GM23338 (cell line): ENCODE results near the gene CFAP92. TPM values are rescaled to one million over a fixed set of nuclear protein-coding genes. Genes with fewer than 3 reads are reported as not detected.

Experiments
- ATAC-seq: fragments of 200-7000 bp; cut with Tn5 transposase; 3 replicates; pipeline ENCODE4 v1.9.1; 2020
- DNase-seq: peaks from one replicate; pipeline ENCODE4 v3.0.0-alpha.2; 2015; ENCODE audit warnings: low spot score
- H2AFZ ChIP-seq: fragments of 200-600 bp; sonication (generic); 2 replicates; pipeline ENCODE4 v1.8.0; 2016; ENCODE audit warnings: antibody characterized with exemption, mild to moderate bottlenecking, moderate library complexity
- H3F3A ChIP-seq: fragments of 200-600 bp; sonication (generic); replicated peaks from 2 replicates; pipeline ENCODE4 v1.8.0; 2017; ENCODE audit warnings: antibody characterized with exemption, mixed run types, low read depth
- H3K27ac ChIP-seq: fragments of 200-600 bp; sonication (generic); 2 replicates; pipeline ENCODE4 v1.6.1; 2016; ENCODE audit warnings: low read depth
- H3K27me3 ChIP-seq: fragments of 200-600 bp; sonication (generic); 2 replicates; pipeline ENCODE4 v1.8.0; 2016; ENCODE audit warnings: mild to moderate bottlenecking, mixed run types, moderate library complexity; ENCODE audit not compliant: insufficient read depth
- H3K36me3 ChIP-seq: fragments of 200-600 bp; sonication (generic); 2 replicates; pipeline ENCODE4 v1.8.0; 2016; ENCODE audit warnings: mild to moderate bottlenecking; ENCODE audit not compliant: insufficient read depth
- H3K4me1 ChIP-seq: fragments of 200-600 bp; sonication (generic); 2 replicates; pipeline ENCODE4 v1.8.0; 2016; ENCODE audit warnings: mild to moderate bottlenecking, moderate library complexity; ENCODE audit not compliant: insufficient read depth
- H3K4me2 ChIP-seq: fragments of 200-600 bp; sonication (generic); 2 replicates; pipeline ENCODE4 v1.7.1; 2017; ENCODE audit warnings: mixed run types
- H3K4me3 ChIP-seq: fragments of 200-600 bp; sonication (generic); 2 replicates; pipeline ENCODE4 v1.6.1; 2016; ENCODE audit warnings: mixed run types
- H3K79me2 ChIP-seq: fragments of 200-600 bp; sonication (generic); replicated peaks from 2 replicates; pipeline ENCODE4 v1.8.0; 2017; ENCODE audit warnings: mild to moderate bottlenecking; ENCODE audit not compliant: insufficient read depth
- H3K9me2 ChIP-seq: fragments of 200-600 bp; sonication (generic); 2 replicates; pipeline ENCODE4 v1.8.0; 2017; ENCODE audit not compliant: insufficient read depth
- H4K20me1 ChIP-seq: fragments of 200-600 bp; sonication (generic); replicated peaks from 2 replicates; pipeline ENCODE4 v1.8.0; 2017; ENCODE audit warnings: mild to moderate bottlenecking; ENCODE audit not compliant: insufficient read depth
- H3K27ac Mint-ChIP-seq: 2 replicates; pipeline ENCODE4 v1.8.0; 2020; ENCODE audit warnings: inconsistent platforms, mild to moderate bottlenecking, moderate library complexity, mixed read lengths
- H3K27me3 Mint-ChIP-seq: 3 replicates; pipeline ENCODE4 v1.8.0; 2022; ENCODE audit warnings: low read depth, mild to moderate bottlenecking, moderate library complexity, mixed read lengths, inconsistent platforms; ENCODE audit not compliant: insufficient read depth, poor library complexity
- H3K36me3 Mint-ChIP-seq: 3 replicates; pipeline ENCODE4 v1.8.0; 2021; ENCODE audit warnings: low read depth, mild to moderate bottlenecking, inconsistent platforms, moderate library complexity, mixed read lengths
- H3K4me1 Mint-ChIP-seq: 3 replicates; pipeline ENCODE4 v1.8.0; 2020; ENCODE audit warnings: mild to moderate bottlenecking, inconsistent platforms, mixed read lengths
- H3K4me3 Mint-ChIP-seq: 3 replicates; pipeline ENCODE4 v1.8.0; 2021; ENCODE audit warnings: moderate library complexity, mild to moderate bottlenecking, inconsistent platforms, mixed read lengths
- H3K9me3 Mint-ChIP-seq: 3 replicates; pipeline ENCODE4 v1.8.0; 2020; ENCODE audit warnings: moderate library complexity, mild to moderate bottlenecking, inconsistent platforms, mixed read lengths
- NANOG ChIP-seq: IDR thresholded peaks from 2 replicates; pipeline ENCODE4 v1.6.1; 2016; ENCODE audit warnings: antibody characterized with exemption, borderline replicate concordance
- POLR2AphosphoS5 ChIP-seq: IDR thresholded peaks from 2 replicates; pipeline ENCODE4 v1.6.1; 2016; ENCODE audit warnings: antibody characterized with exemption, low read depth
- ZNF331 ChIP-seq: fragments of 250-450 bp; sonication (Bioruptor Pico); IDR thresholded peaks from 2 replicates; pipeline ENCODE4 v1.5.0; 2020; ENCODE audit warnings: low read depth, mild to moderate bottlenecking, moderate library complexity
- long read RNA-seq: library from polyadenylated mRNA; unstranded; transcript quantifications from one replicate; pipeline ENCODE4 v2.0.0, GENCODE V29; 2020; ENCODE audit not compliant: unreplicated experiment
- polyA plus RNA-seq: library from polyadenylated mRNA; unstranded; fragments of >200 nt; fragmentation: Nextera tagmentation; extraction: Ambion mirVana; gene quantifications from 2 replicates; pipeline ENCODE4 v1.2.1, GENCODE V29; 2016
- total RNA-seq: library from RNA; depleted of rRNA; stranded (reverse); fragments of >200 nt; shearing (Covaris generic); gene quantifications from 2 replicates; pipeline ENCODE4 v1.2.3, GENCODE V29; 2014; rRNA removed
- TF ChIP-seq, protein P1 (sequence below), 2 experiments: fragments of 200-600 bp in 1 of 2; sonication (generic) in 1 of 2; conservative IDR thresholded peaks; 2 replicates each; pipeline versions ENCODE4 v1.5.1 to v1.6.1; 2016 to 2017; ENCODE audit warnings: antibody characterized with exemption in 2 of 2, low read depth in 2 of 2, mild to moderate bottlenecking in 2 of 2, moderate library complexity in 1 of 2
- TF ChIP-seq, protein P2 (sequence below): IDR thresholded peaks from one replicate; pipeline ENCODE4 v1.6.1; 2018; ENCODE audit warnings: antibody characterized with exemption; ENCODE audit not compliant: unreplicated experiment

The CFAP92 gene, protein sequence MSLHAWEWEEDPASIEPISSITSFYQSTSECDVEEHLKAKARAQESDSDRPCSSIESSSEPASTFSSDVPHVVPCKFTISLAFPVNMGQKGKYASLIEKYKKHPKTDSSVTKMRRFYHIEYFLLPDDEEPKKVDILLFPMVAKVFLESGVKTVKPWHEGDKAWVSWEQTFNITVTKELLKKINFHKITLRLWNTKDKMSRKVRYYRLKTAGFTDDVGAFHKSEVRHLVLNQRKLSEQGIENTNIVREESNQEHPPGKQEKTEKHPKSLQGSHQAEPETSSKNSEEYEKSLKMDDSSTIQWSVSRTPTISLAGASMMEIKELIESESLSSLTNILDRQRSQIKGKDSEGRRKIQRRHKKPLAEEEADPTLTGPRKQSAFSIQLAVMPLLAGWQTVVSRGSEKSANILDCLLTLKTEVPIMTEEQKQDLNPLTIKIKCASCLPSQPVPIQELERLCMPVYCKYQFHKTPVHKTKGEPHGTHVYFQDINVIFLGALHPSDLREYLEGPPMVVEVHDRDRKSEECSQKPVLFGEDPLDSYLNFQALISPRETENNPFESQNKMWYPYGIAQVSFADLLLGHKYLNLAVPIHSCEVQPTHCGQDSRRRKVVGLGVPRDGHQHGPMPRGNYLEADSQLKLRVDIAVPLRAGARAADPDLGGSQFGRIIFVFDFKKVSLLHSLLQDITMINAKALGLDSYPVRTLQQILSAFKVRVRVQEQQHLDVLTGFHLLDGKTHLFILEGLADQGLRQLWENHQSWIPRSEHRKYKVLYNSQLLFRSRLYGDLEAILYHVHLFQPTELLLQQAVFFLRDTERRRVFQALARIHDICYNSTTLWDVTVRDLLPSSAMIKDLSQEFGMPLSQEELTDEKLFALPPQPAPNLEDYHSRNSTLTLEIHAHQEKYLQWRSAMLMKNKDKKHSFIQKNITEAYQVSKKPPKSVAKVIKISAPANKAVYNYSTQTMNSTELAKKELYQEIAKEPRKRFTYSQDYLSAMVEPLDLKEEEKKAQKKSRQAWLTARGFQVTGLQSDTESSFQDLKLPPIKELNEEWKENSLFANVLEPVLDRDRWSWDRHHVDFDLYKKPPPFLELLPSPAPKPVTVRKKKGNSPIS
- total RNA-seq (1.6 and 2.1 TPM in 2 replicates), polyA plus RNA-seq (1.7 and 2.3 TPM in 2 replicates)
- long read RNA-seq, full-length matches to known transcripts, result 2 of 6 reads
- long read RNA-seq, partial matches to known transcripts, result 0 of 6 reads
- long read RNA-seq, other reads (novel, unspliced or antisense), result 4 of 6 reads

- TF ChIP-seq, protein P1, sequence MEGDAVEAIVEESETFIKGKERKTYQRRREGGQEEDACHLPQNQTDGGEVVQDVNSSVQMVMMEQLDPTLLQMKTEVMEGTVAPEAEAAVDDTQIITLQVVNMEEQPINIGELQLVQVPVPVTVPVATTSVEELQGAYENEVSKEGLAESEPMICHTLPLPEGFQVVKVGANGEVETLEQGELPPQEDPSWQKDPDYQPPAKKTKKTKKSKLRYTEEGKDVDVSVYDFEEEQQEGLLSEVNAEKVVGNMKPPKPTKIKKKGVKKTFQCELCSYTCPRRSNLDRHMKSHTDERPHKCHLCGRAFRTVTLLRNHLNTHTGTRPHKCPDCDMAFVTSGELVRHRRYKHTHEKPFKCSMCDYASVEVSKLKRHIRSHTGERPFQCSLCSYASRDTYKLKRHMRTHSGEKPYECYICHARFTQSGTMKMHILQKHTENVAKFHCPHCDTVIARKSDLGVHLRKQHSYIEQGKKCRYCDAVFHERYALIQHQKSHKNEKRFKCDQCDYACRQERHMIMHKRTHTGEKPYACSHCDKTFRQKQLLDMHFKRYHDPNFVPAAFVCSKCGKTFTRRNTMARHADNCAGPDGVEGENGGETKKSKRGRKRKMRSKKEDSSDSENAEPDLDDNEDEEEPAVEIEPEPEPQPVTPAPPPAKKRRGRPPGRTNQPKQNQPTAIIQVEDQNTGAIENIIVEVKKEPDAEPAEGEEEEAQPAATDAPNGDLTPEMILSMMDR (conservative IDR thresholded peaks at IDR 0.05; ENCODE audit: low read depth in 2 of 2), result peak in 1 of 2 experiments; percentile 10; a peak in 1 of 4 replicates
- TF ChIP-seq POLR2AphosphoS5, result peak; percentile 72
- TF ChIP-seq NANOG, result no peak
- no peaks in the 10 kb centered on the region; the same call in 2 of the 3 replicates for H3K36me3 Mint-ChIP-seq
- no peak within 1 kb of the TSS for H3K27ac Mint-ChIP-seq
- Histone ChIP-seq H3K4me1 (peaks cover 14% of the 10 kb centered on the region), H3F3A (0 out of 2 replicates have a peak, but pooled peaks cover 5% of the 10 kb centered on the region), H3K4me2 (peak within 1 kb of the TSS; percentile 88), H4K20me1 (no peaks in the 10 kb centered on the region), H3K79me2 (no peaks in the 10 kb centered on the region), H3K27me3 (peaks cover 57% of the 10 kb centered on the region), H3K4me3 (peak within 1 kb of the TSS; percentile 69), H2AFZ (peak within 1 kb of the TSS; percentile 97), H3K27ac (no peak within 1 kb of the TSS), H3K36me3 (no peaks in the 10 kb centered on the region), H3K9me2 (0 out of 2 replicates have a peak, but pooled peaks cover 10% of the 10 kb centered on the region)
- no peaks in the 10 kb centered on the region for H3K9me3 Mint-ChIP-seq
- H3K4me1 Mint-ChIP-seq, result peaks cover 21% of the 10 kb centered on the region
- peak; percentile 95 for DNase-seq
- ATAC-seq, result peak; percentile 93
- peak within 1 kb of the TSS; percentile 78 for H3K4me3 Mint-ChIP-seq
- peaks cover 24% of the 10 kb centered on the region for H3K27me3 Mint-ChIP-seq
Measured at GRCh38 chr3:128993461-128994172, at the start of gene CFAP92. CFAP92 (minus strand) TSS chr3:128994076; CDS start chr3:128993304, 772 bp downstream.

DNA sequence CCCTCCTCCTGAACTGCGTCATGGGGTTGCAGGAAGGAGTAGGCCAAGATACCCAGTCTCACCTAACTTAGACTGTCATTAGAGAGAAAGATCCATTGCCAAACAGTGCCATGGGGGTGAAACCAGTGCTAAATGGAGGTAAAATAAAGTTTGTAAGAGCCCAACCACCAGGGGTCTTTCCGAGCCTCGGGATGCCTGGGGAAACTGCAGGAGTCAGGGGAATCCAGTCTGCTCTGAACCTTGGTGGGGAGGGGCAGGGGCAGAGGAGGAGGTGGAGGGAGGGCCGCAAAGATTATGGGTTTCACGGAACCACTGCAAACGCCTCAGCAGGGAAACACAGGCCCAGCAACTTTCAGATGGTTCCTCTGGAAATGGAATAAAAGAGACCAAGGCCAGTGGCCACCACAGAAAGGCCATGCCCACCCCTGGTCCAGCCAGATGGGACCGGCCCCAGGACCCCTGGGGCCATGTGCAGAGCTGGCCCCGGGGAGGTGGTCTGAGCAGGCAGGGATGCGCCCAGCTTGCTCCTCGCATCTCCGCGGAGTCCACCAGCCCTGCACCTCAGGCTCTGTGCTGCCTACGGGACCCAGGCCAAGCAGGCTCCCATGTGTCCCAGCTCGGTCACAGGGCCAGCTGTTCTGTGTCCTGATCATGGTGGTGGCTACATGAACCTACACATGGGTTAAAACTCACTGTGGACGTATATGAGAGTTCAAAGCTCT, 46.9 kb upstream of the CFAP92 start:
- ATAC-seq (peak; percentile 47), DNase-seq (peak; percentile 59)
- H3K27ac ChIP-seq, result no peak overlapping the region

More for the DNA sequence above, 46.9 kb upstream of the CFAP92 start:
- H3K36me3 ChIP-seq, result no peaks in the 10 kb centered on the region
- H3K27me3 ChIP-seq, result peaks cover 19% of the 10 kb centered on the region
- Mint-ChIP-seq H3K36me3 (no peaks in the 10 kb centered on the region), H3K27ac (no peak overlapping the region), H3K4me1 (peaks cover 31% of the 10 kb centered on the region), H3K27me3 (peaks cover 15% of the 10 kb centered on the region), H3K4me3 (no peak overlapping the region), H3K9me3 (peaks cover 3% of the 10 kb centered on the region; the same call in 2 of the 3 replicates)
- no peaks in the 10 kb centered on the region for H3K79me2 ChIP-seq
- peaks cover 14% of the 10 kb centered on the region for H3K4me1 ChIP-seq
- H2AFZ ChIP-seq, result no peak overlapping the region
- H3K4me3 ChIP-seq, result no peak overlapping the region
- no peaks in the 10 kb centered on the region for H3K9me2 ChIP-seq
- TF ChIP-seq ZNF331 (CRISPR knock-in tag), result no peak
- TF ChIP-seq, protein P2, sequence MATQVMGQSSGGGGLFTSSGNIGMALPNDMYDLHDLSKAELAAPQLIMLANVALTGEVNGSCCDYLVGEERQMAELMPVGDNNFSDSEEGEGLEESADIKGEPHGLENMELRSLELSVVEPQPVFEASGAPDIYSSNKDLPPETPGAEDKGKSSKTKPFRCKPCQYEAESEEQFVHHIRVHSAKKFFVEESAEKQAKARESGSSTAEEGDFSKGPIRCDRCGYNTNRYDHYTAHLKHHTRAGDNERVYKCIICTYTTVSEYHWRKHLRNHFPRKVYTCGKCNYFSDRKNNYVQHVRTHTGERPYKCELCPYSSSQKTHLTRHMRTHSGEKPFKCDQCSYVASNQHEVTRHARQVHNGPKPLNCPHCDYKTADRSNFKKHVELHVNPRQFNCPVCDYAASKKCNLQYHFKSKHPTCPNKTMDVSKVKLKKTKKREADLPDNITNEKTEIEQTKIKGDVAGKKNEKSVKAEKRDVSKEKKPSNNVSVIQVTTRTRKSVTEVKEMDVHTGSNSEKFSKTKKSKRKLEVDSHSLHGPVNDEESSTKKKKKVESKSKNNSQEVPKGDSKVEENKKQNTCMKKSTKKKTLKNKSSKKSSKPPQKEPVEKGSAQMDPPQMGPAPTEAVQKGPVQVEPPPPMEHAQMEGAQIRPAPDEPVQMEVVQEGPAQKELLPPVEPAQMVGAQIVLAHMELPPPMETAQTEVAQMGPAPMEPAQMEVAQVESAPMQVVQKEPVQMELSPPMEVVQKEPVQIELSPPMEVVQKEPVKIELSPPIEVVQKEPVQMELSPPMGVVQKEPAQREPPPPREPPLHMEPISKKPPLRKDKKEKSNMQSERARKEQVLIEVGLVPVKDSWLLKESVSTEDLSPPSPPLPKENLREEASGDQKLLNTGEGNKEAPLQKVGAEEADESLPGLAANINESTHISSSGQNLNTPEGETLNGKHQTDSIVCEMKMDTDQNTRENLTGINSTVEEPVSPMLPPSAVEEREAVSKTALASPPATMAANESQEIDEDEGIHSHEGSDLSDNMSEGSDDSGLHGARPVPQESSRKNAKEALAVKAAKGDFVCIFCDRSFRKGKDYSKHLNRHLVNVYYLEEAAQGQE, result no peak
- TF ChIP-seq, protein P1 (conservative IDR thresholded peaks at IDR 0.05; ENCODE audit: low read depth in 2 of 2), result peak in 1 of 2 experiments; percentile 28; a peak in 1 of 4 replicates
- H4K20me1 ChIP-seq, result no peaks in the 10 kb centered on the region
- no peaks in the 10 kb centered on the region for H3F3A ChIP-seq
- no peak overlapping the region for H3K4me2 ChIP-seq
